ENCODE results near the gene LCN9.

DNA sequence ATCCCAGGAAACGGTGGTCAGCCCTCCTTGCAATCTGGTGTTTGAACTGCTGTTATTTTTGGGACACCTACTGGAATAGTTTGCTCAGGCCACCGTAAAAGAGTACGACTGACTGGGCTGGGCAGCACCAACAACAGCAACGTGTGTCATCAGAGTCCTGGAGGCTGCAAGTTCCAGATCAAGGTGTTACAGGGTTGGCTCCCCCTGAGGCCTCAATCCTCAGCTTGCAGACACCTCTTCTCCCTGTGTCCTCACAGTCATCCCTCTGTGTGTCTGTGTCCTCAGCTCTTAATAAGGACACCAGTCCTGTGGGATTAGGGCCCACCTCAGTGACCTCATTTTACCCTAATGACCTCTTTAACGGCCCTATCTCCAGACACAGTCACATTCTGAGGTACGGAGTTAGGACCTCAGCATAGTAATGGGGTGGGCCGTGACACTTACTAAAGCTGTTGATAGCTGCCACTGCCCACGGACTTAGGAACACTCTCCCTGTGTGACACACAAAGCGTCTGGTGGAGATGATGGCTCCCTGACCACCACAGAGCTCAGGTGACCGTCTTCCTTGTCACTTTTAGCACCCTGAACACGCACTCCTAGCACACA lies 40.6 kb upstream of the LCN9 start:
- TF ChIP-seq CTCF (IDR thresholded peaks at IDR 0.05) (no peak), POLR2A (IDR thresholded peaks at IDR 0.05) (no peak)

Measured in vagina (tissue), 2 donors.